HCT116 (cell line): ENCODE measurements around the gene ZNF536. TPM values are rescaled to one million over a fixed set of nuclear protein-coding genes. Genes with fewer than 3 reads are reported as not detected.

Experiments used
- ATAC-seq: fragments of 200-7000 bp; cut with Tn5 transposase; 2 replicates; pipeline ENCODE4 v1.9.1; 2020; ENCODE audit warnings: mild to moderate bottlenecking, moderate library complexity
- BruUV-seq: library from RNA; stranded (reverse); fragments of 400-500 nt; replicated peaks from 2 replicates; lab custom pipeline; 2021; lab: Mats Ljungman, UMichigan
- CTCF ChIA-PET: fragments of 300-600 bp; sonication (Branson Sonifier 250); formaldehyde crosslinking; loops from one replicate; lab custom pipeline; 2021; ENCODE audit warnings: antibody characterized with exemption; lab: Charles Lee
- POLR2A ChIA-PET: fragments of 300-600, 350-600 bp; sonication (Branson Sonifier 250); formaldehyde crosslinking; loops from one replicate; lab custom pipeline; 2021; ENCODE audit warnings: antibody characterized with exemption; lab: Charles Lee
- RAD21 ChIA-PET, 2 experiments: fragments of 300-600 bp; sonication (Branson Sonifier 250); formaldehyde crosslinking; loops; one replicate each; lab custom pipeline; 2023; ENCODE audit warnings: low total read pairs in 2 of 2; ENCODE audit not compliant: uncharacterized antibody in 2 of 2, unreplicated experiment in 2 of 2, low non-redundant PET in 1 of 2; lab: Charles Lee
- DNase-seq: peaks from one replicate; pipeline ENCODE4 v3.0.0-alpha.2; 2010; ENCODE audit warnings: low read depth, low spot score
- H2AFZ ChIP-seq: fragments of 200-600 bp; shearing (Covaris generic), sonication (generic); 2 replicates; pipeline ENCODE4 v1.6.1; 2017; ENCODE audit warnings: low read depth, mixed run types, mixed read lengths, antibody characterized with exemption, low read length; ENCODE audit not compliant: poor library complexity, severe bottlenecking
- H3K27ac ChIP-seq: 2 replicates; pipeline ENCODE4 v1.5.1; 2012; ENCODE audit warnings: low read depth, low read length
- H3K27me3 ChIP-seq: fragments of 200-600 bp; sonication (generic); 2 replicates; pipeline ENCODE4 v1.6.1; 2016; ENCODE audit warnings: mixed run types, low read length, mixed read lengths; ENCODE audit not compliant: insufficient read depth
- H3K36me3 ChIP-seq, 2 experiments: fragments of 200-500 bp in 1 of 2; fragments of 200-600 bp in 1 of 2; sonication (Bioruptor generic) in 1 of 2; sonication (generic) in 1 of 2; 2 replicates each; pipeline versions ENCODE4 v1.5.1 to v1.6.1; 2014 to 2016; ENCODE audit warnings: low read length in 2 of 2, inconsistent platforms in 1 of 2, mixed read lengths in 1 of 2, mixed run types in 1 of 2; ENCODE audit not compliant: insufficient read depth in 2 of 2, control insufficient read depth in 1 of 2
- H3K4me1 ChIP-seq, 2 experiments: fragments of 200-600 bp in 1 of 2; sonication (generic) in 1 of 2; 2 replicates each; pipeline versions ENCODE4 v1.5.1 to v1.6.1; 2012 to 2017; ENCODE audit warnings: low read length in 2 of 2, inconsistent platforms in 1 of 2, mild to moderate bottlenecking in 1 of 2, mixed read lengths in 1 of 2, mixed run types in 1 of 2, moderate library complexity in 1 of 2; ENCODE audit not compliant: insufficient read depth in 2 of 2, control insufficient read depth in 1 of 2
- H3K4me2 ChIP-seq: fragments of 200-600 bp; sonication (generic); 2 replicates; pipeline ENCODE4 v1.6.1; 2017; ENCODE audit warnings: mixed run types, low read length, mixed read lengths
- H3K4me3 ChIP-seq, 2 experiments: fragments of 200-600 bp in 1 of 2; sonication (generic) in 1 of 2; replicated peaks in 1 of 2; 2 replicates each; pipeline ENCODE4 v1.5.1; 2011 to 2016; ENCODE audit warnings: low read length in 2 of 2, control low read depth in 1 of 2, low read depth in 1 of 2, mild to moderate bottlenecking in 1 of 2, mixed read lengths in 1 of 2, mixed run types in 1 of 2
- H3K79me2 ChIP-seq: fragments of 200-600 bp; sonication (generic); 2 replicates; pipeline ENCODE4 v1.6.1; 2017; ENCODE audit warnings: mild to moderate bottlenecking, mixed run types, low read length, moderate library complexity, mixed read lengths; ENCODE audit not compliant: insufficient read depth
- H3K9ac ChIP-seq: fragments of 200-600 bp; sonication (generic); 2 replicates; pipeline ENCODE4 v1.6.1; 2016; ENCODE audit warnings: low read length, mixed read lengths
- H3K9me2 ChIP-seq: fragments of 200-600 bp; sonication (generic), shearing (Covaris generic); 2 replicates; pipeline ENCODE4 v1.6.1; 2017; ENCODE audit warnings: mixed run types, mild to moderate bottlenecking, moderate library complexity; ENCODE audit not compliant: insufficient read depth
- H3K9me3 ChIP-seq, 2 experiments: fragments of 200-500 bp in 1 of 2; fragments of 200-600 bp in 1 of 2; sonication (Bioruptor generic) in 1 of 2; sonication (generic) in 1 of 2; 2 replicates each; pipeline ENCODE4 v1.6.1; 2014 to 2017; ENCODE audit warnings: low read length in 2 of 2, mixed read lengths in 2 of 2, inconsistent platforms in 1 of 2, low read depth in 1 of 2, mild to moderate bottlenecking in 1 of 2, mixed run types in 1 of 2, moderate library complexity in 1 of 2; ENCODE audit not compliant: control insufficient read depth in 1 of 2, insufficient read depth in 1 of 2
- H4K20me1 ChIP-seq: fragments of 200-600 bp; sonication (generic), shearing (Covaris generic); 2 replicates; pipeline ENCODE4 v1.6.1; 2017; ENCODE audit warnings: mixed run types, mild to moderate bottlenecking, moderate library complexity; ENCODE audit not compliant: insufficient read depth
- CBX3 ChIP-seq: IDR thresholded peaks from 2 replicates; pipeline ENCODE4 v1.6.1; 2012; ENCODE audit warnings: low read depth
- CTCF ChIP-seq, 3 experiments: fragments of 200-600 bp in 1 of 3; sonication (generic) in 1 of 3; IDR thresholded peaks in 2 of 3; conservative IDR thresholded peaks in 1 of 3; 2 replicates each; pipeline ENCODE4 v1.5.1; 2012 to 2017; ENCODE audit warnings: low read depth in 2 of 3, low read length in 2 of 3, antibody characterized with exemption in 1 of 3, borderline replicate concordance in 1 of 3, control low read depth in 1 of 3, mild to moderate bottlenecking in 1 of 3, mixed read lengths in 1 of 3, mixed run types in 1 of 3, moderate library complexity in 1 of 3; ENCODE audit not compliant: insufficient read depth in 1 of 3
- EGR1 ChIP-seq: IDR thresholded peaks from 2 replicates; pipeline ENCODE4 v1.6.1; 2012; ENCODE audit warnings: low read depth
- EZH2 ChIP-seq: fragments of 200-600 bp; sonication (generic); IDR thresholded peaks from 2 replicates; pipeline ENCODE4 v1.6.1; 2017; ENCODE audit warnings: antibody characterized with exemption, mixed run types
- EZH2phosphoT487 ChIP-seq: fragments of 200-600 bp; IDR thresholded peaks from 2 replicates; pipeline ENCODE4 v1.6.1; 2018; ENCODE audit warnings: antibody characterized with exemption, borderline replicate concordance
- FOSL1 ChIP-seq: IDR thresholded peaks from 2 replicates; pipeline ENCODE4 v1.6.1; 2012; ENCODE audit warnings: low read depth
- POLR2A ChIP-seq: IDR thresholded peaks from 2 replicates; pipeline ENCODE4 v1.7.0; 2011; ENCODE audit warnings: borderline replicate concordance; ENCODE audit not compliant: insufficient read depth, insufficient read length; ENCODE audit errors: extremely low read depth
- POLR2AphosphoS5 ChIP-seq: IDR thresholded peaks from 2 replicates; pipeline ENCODE4 v1.6.1; 2011; ENCODE audit warnings: mild to moderate bottlenecking, low read depth, low read length, moderate library complexity
- RAD21 ChIP-seq: IDR thresholded peaks from 2 replicates; pipeline ENCODE4 v1.6.1; 2012; ENCODE audit warnings: low read depth, mild to moderate bottlenecking
- REST ChIP-seq: IDR thresholded peaks from 2 replicates; pipeline ENCODE4 v1.6.1; 2012; ENCODE audit warnings: low read depth
- SIN3A ChIP-seq: IDR thresholded peaks from 2 replicates; pipeline ENCODE4 v1.6.1; 2012; ENCODE audit warnings: low read depth
- ZFX ChIP-seq: fragments of 450-650 bp; IDR thresholded peaks from 2 replicates; pipeline ENCODE4 v1.6.1; 2017
- intact Hi-C: fragments of 100-400 bp; cut with micrococcal nuclease; formaldehyde crosslinking; loops from 2 replicates; pipeline ENCODE4 v1.10.0; 2022
- total RNA-seq: library from RNA; stranded (reverse); gene quantifications from one replicate; pipeline ENCODE4 v1.2.1, GENCODE V29; 2021; ENCODE audit not compliant: unreplicated experiment
- TF ChIP-seq, protein P1 (sequence below): IDR thresholded peaks from 2 replicates; pipeline ENCODE4 v1.6.1; 2012

The ZNF536 gene
- total RNA-seq, 1 experiment from 2014 or later = not detected

- H3K9ac ChIP-seq = no peak overlapping the region
- no peaks in the 10 kb centered on the region for H3K4me1 ChIP-seq
- no peaks in the 10 kb centered on the region for H3K36me3 ChIP-seq
- H3K27me3 ChIP-seq = 0 out of 2 replicates have a peak, but pooled peaks cover 8% of the 10 kb centered on the region
- ChIA-PET CTCF (no interaction called here), POLR2A (no interaction called here), RAD21 (no interaction called here)
- DNase-seq (no peak), ATAC-seq (no peak)
- no peak overlapping the region for H3K4me2 ChIP-seq
- no peaks in the 10 kb centered on the region for H3K9me3 ChIP-seq
- BruUV-seq = no TSS peak
- H2AFZ ChIP-seq = no peak overlapping the region
- TF ChIP-seq EZH2 = no peak
- no peak for TF ChIP-seq POLR2A
- TF ChIP-seq EGR1 = no peak
- no peak for TF ChIP-seq FOSL1
- TF ChIP-seq EZH2phosphoT487 = no peak
- no peak for TF ChIP-seq RAD21
- TF ChIP-seq, protein P1, sequence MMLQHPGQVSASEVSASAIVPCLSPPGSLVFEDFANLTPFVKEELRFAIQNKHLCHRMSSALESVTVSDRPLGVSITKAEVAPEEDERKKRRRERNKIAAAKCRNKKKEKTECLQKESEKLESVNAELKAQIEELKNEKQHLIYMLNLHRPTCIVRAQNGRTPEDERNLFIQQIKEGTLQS = no peak
- no peak for TF ChIP-seq POLR2AphosphoS5
- TF ChIP-seq CTCF (IDR thresholded peaks at IDR 0.05 in 2 of 3, conservative IDR thresholded peaks at IDR 0.05 in 1 of 3; ENCODE audit: borderline replicate concordance in 1 of 3, insufficient read depth in 1 of 3, low read depth in 2 of 3, low read length in 2 of 3) = no peak
- TF ChIP-seq REST = no peak
- TF ChIP-seq ZFX = no peak
- TF ChIP-seq SIN3A = no peak
- TF ChIP-seq CBX3 = no peak
- H3K27ac ChIP-seq = no peak overlapping the region
- H4K20me1 ChIP-seq = no peaks in the 10 kb centered on the region
- intact Hi-C loops = no loop called here
- no peaks in the 10 kb centered on the region for H3K79me2 ChIP-seq
- H3K9me2 ChIP-seq = no peaks in the 10 kb centered on the region
- no peak overlapping the region for H3K4me3 ChIP-seq
Observed at GRCh38 chr19:30322641-30323320, 49.4 kb upstream of the ZNF536 start.
